GM19467 (cell line): ENCODE measurements around the gene UGT1A4.
A peak's percentile ranks its signal among the peaks of the same experiment; 100 is the strongest.
"Not testable (repeated sequence)": the region's sequence is repeated elsewhere in the genome, so short reads cannot be mapped to it uniquely, and the experiment has no call there.

ENCODE experiments used
- ATAC-seq: cut with Tn5 transposase; IDR thresholded peaks from one replicate; pipeline ENCODE4 v1.9.1; 2021; ENCODE audit warnings: mild to moderate bottlenecking, moderate library complexity; ENCODE audit not compliant: unreplicated experiment

The UGT1A4 gene

GRCh38 chr2:233699424-233700027, 19.0 kb upstream of the UGT1A4 start:
- ATAC-seq, result no peak

DNA sequence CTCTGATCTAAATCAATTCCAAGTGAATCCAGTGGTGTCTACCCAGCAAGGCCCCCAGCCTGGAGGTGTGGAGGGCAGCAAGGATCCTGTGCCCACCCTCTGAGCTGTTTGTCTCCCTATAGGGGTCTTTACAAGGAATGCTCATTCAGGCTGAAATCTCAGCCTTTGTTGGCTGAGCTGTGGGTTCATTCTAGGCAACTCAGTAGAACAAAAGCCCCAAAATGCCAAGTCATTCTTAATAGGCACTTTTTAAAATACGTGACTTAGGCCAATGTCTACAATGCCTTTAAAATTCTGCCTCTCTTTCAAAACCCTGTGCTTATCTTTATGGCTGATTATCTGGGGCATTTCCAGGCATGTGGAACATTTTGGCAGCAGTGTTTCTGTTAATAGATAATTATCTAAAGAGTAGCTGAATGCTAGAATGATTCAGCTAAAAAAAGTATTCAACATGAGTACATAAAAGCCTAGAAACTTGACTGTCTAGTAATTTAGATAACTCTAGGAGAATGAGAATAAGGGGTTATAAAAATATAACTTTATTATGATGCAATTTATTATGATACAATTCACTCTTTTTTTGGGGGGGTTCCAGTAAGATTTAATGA, 18.4 kb upstream of the UGT1A4 start:
- ATAC-seq, result no peak

- not testable (repeated sequence) for ATAC-seq
Measured at GRCh38 chr2:233700842-233701241, 17.7 kb upstream of the UGT1A4 start.

- no peak for ATAC-seq
Measured at GRCh38 chr2:233702238-233702637, 16.3 kb upstream of the UGT1A4 start.

GRCh38 chr2:233705911-233706506, 12.5 kb upstream of the UGT1A4 start:
- ATAC-seq, result no peak

GRCh38 chr2:233706720-233707119, 11.8 kb upstream of the UGT1A4 start:
- no peak for ATAC-seq

DNA sequence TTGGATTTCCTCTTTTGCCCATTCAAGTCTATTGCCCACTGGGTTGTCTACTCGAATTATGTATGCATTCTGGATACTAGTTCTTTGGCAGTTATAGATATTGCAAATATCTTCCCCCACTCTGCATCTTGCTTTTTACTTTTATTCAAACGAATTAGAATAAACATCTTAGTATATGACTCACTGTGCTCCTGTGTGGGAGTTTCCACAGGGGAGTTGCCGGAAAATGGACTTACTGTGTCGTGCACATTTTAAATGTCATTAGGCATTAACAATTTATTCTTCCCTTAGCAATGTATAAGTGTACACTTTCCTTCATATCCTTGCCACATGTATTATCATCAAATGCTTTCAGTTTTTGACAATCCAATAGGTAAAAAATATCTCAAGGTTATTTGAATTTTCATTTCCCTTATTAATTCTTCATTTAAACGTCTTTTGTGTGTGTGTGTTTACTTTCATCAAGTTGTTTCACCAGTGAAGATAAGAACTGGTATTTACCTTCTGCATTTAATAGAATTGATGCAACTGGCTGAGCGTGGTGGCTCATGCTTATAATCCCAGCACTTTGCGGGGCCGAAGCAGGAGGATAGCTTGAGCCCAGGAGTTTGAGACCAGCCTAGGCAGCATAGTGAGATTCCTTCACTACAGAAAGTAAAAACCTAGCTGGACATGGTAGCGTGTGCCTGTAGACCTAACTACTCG, 10.4 kb upstream of the UGT1A4 start:
- ATAC-seq, result no peak

- no peak for ATAC-seq
Measured at GRCh38 chr2:233708942-233709341, 9.6 kb upstream of the UGT1A4 start.

DNA sequence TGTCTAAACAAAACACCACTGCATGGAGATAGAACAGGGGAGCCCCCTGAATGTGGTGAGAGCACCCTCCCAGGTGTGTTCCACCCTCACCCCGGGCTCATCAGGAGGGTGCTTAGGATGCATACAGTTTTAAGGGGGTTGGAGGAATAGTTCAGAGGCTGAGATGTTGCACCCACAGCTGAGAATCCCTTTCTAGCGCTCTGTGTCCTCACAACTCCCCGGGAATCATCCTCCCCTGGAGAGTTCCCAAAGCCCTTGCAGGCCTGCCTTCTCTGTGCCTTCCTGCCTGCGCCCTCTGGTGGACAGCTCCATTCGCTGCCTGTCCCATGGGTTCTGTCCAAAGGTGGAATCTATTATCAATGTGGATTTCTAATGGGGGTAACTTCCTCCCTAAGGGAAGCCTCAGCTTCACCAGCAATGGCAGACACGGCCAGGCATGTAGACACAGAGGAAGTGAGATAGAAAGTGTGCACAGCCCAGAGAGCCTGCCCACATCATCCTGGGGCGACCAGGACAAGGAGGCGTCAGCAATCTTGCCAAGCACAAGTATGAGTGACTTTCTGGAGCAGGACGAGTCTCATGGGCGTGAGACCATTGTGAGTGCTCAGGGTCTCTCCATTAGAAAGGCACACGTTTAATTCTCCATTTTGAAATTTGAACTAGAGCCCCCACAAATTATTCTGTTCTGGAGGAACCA, 7.1 kb upstream of the UGT1A4 start:
- peak; percentile 71 for ATAC-seq

DNA sequence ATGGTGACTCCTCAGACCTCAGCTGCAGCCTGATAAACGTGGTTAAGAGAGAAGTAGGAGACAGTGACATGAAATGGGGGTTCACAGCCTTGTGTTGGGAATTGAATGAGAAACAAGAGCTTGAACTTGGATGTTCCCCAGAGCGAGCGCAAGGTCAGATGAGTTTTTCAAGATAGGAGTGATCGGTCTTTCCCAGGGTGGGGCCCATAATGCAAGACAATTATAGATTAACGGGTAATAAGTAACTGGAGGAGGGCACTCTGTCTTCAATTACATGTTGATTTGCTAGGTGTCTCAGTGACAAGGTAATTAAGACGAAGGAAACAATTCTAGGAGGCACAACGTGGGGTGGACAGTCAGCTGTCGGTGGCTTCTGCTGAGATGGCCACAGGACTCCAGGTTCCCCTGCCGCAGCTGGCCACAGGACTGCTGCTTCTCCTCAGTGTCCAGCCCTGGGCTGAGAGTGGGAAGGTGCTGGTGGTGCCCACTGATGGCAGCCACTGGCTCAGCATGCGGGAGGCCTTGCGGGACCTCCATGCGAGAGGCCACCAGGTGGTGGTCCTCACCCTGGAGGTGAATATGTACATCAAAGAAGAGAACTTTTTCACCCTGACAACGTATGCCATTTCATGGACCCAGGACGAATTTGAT, 5.8 kb upstream of the UGT1A4 start, which contains the start of gene UGT1A5:
TSS of gene UGT1A5 (plus strand) at position 297 of the 651 bp plus-strand sequence. CDS start at position 382, 85 bp downstream.
- ATAC-seq, result no peak

GRCh38 chr2:233713262-233713615, 5.3 kb upstream of the UGT1A4 start:
- no peak for ATAC-seq

- no peak for ATAC-seq
Measured at GRCh38 chr2:233714121-233714520, 4.4 kb upstream of the UGT1A4 start.

- no peak for ATAC-seq
Measured at GRCh38 chr2:233728723-233729301, 10.3 kb downstream of the UGT1A4 start, which contains the start of gene UGT1A3. Gene UGT1A3, plus strand, starts transcription at chr2:233729042. Its CDS starts 85 bp downstream, at chr2:233729127.

DNA sequence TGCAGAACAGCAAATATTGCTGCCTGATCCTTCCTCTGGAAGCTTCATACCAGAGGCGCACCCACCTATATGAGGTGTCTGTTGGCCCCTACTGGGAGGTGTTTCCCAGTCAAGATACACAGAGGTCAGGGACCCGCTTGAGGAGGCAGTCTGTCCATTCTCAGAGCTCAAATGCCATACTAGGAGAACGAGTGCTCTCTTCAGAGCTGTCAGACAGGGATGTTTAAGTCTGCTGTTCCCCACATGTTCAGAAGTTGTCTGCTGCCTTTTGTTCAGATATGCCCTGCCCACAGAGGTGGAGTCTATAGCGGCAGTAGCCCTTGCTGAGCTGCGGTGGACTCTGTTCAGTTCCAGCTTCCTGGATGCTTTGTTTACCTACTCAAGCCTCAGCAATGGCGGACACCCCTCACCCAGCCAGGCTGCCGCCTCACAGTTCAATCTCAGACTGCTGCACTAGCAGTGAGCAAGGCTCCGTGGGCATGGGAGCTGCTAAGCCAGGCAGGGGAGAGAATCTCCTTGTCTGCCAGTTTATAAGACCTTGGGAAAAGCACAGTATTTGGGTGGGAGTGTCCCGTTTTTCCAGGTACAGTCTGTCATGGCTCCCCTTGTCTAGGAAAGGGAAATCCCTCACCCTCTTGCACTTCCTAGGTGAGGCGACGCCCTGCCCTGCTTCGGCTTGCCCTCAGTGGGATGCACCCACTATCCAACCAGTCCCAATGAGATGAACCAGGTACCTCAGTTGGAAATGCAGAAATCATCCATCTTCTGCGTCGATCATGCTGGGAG, 18.5 kb downstream of the UGT1A4 start:
- not testable (repeated sequence) for ATAC-seq

- ATAC-seq, result no peak
Measured at GRCh38 chr2:233740870-233741269, 22.3 kb downstream of the UGT1A4 start.

GRCh38 chr2:233743464-233744259, 25.1 kb downstream of the UGT1A4 start:
- no peak for ATAC-seq

- ATAC-seq, result no peak
Measured at GRCh38 chr2:233745073-233745755, 26.7 kb downstream of the UGT1A4 start.

- not testable (repeated sequence) for ATAC-seq
Measured at GRCh38 chr2:233745838-233746237, 27.3 kb downstream of the UGT1A4 start.
